H9 (cell line): Measurements from ENCODE around the gene LARGE1. TPM values are rescaled to one million over a fixed set of nuclear protein-coding genes. Genes with fewer than 3 reads are reported as not detected.

Experiments
- DNase-seq: peaks from one replicate; pipeline ENCODE4 v3.0.0-alpha.2; 2017
- H2AFZ ChIP-seq: one replicate; pipeline ENCODE4 v1.6.1; 2013; ENCODE audit warnings: mild to moderate bottlenecking, low read length, control low read depth, moderate library complexity
- H2AK5ac ChIP-seq: 2 replicates; pipeline ENCODE4 v1.6.1; 2013; ENCODE audit warnings: low read length, control low read depth, mixed read lengths; ENCODE audit not compliant: insufficient read length
- H2BK120ac ChIP-seq: one replicate; pipeline ENCODE4 v1.6.1; 2013; ENCODE audit warnings: low read depth, mild to moderate bottlenecking, low read length, control low read depth, inconsistent platforms; ENCODE audit not compliant: poor library complexity, severe bottlenecking
- H2BK12ac ChIP-seq: 2 replicates; pipeline ENCODE4 v1.6.1; 2013; ENCODE audit warnings: low read length, control low read depth, mixed read lengths, low read depth; ENCODE audit not compliant: insufficient read length
- H2BK15ac ChIP-seq: 2 replicates; pipeline ENCODE4 v1.6.1; 2013; ENCODE audit warnings: low read depth, low read length, control low read depth
- H2BK20ac ChIP-seq: one replicate; pipeline ENCODE4 v1.6.1; 2013; ENCODE audit warnings: low read depth, mild to moderate bottlenecking, low read length, control low read depth, inconsistent platforms; ENCODE audit not compliant: poor library complexity, severe bottlenecking
- H2BK5ac ChIP-seq: 2 replicates; pipeline ENCODE4 v1.6.1; 2013; ENCODE audit warnings: low read length, control low read depth, mixed read lengths; ENCODE audit not compliant: insufficient read length
- H3K14ac ChIP-seq: 2 replicates; pipeline ENCODE4 v1.6.1; 2013; ENCODE audit warnings: low read length, control low read depth; ENCODE audit not compliant: insufficient read depth
- H3K18ac ChIP-seq: 2 replicates; pipeline ENCODE4 v1.6.1; 2013; ENCODE audit warnings: low read depth, mild to moderate bottlenecking, mixed read lengths, low read length, control low read depth; ENCODE audit not compliant: insufficient read length
- H3K23ac ChIP-seq: 2 replicates; pipeline ENCODE4 v1.6.1; 2013; ENCODE audit warnings: low read length, control low read depth, mixed read lengths, low read depth; ENCODE audit not compliant: insufficient read length
- H3K23me2 ChIP-seq: 2 replicates; pipeline ENCODE4 v1.6.1; 2013; ENCODE audit warnings: low read depth, mild to moderate bottlenecking, mixed read lengths, low read length, control low read depth; ENCODE audit not compliant: insufficient read length, poor library complexity, severe bottlenecking
- H3K27ac ChIP-seq: 2 replicates; pipeline ENCODE4 v1.5.1; 2013; ENCODE audit warnings: low read length, control low read depth, mixed read lengths, low read depth; ENCODE audit not compliant: insufficient read length
- H3K27me3 ChIP-seq: 2 replicates; pipeline ENCODE4 v1.6.1; 2013; ENCODE audit warnings: low read length, control low read depth, inconsistent platforms; ENCODE audit not compliant: insufficient read depth
- H3K4ac ChIP-seq: 2 replicates; pipeline ENCODE4 v1.6.1; 2013; ENCODE audit warnings: low read depth, mild to moderate bottlenecking, control low read depth, inconsistent platforms, low read length, moderate library complexity
- H3K4me1 ChIP-seq: 2 replicates; pipeline ENCODE4 v1.6.1; 2013; ENCODE audit warnings: low read length, control low read depth, inconsistent platforms; ENCODE audit not compliant: insufficient read depth
- H3K4me2 ChIP-seq: 2 replicates; pipeline ENCODE4 v1.6.1; 2013; ENCODE audit warnings: low read length, control low read depth, mixed read lengths; ENCODE audit not compliant: insufficient read length, insufficient read depth
- H3K56ac ChIP-seq: 2 replicates; pipeline ENCODE4 v1.6.1; 2013; ENCODE audit warnings: low read depth, mild to moderate bottlenecking, mixed read lengths, low read length, control low read depth; ENCODE audit not compliant: insufficient read length
- H3K79me1 ChIP-seq: 2 replicates; pipeline ENCODE4 v1.6.1; 2013; ENCODE audit warnings: low read depth, mild to moderate bottlenecking, moderate library complexity, low read length, control low read depth, inconsistent platforms; ENCODE audit not compliant: insufficient read depth, poor library complexity, severe bottlenecking
- H3K79me2 ChIP-seq: 2 replicates; pipeline ENCODE4 v1.6.1; 2013; ENCODE audit warnings: low read length, control low read depth, inconsistent platforms; ENCODE audit not compliant: insufficient read depth
- H3K9ac ChIP-seq: 2 replicates; pipeline ENCODE4 v1.6.1; 2013; ENCODE audit warnings: low read length, control low read depth, mixed read lengths; ENCODE audit not compliant: insufficient read length; ENCODE audit errors: extremely low read depth
- H3K9me3 ChIP-seq: one replicate; pipeline ENCODE4 v1.6.1; 2013; ENCODE audit warnings: low read depth, low read length, inconsistent platforms; ENCODE audit not compliant: control insufficient read depth
- H3T11ph ChIP-seq: one replicate; pipeline ENCODE4 v1.6.1; 2013; ENCODE audit warnings: mild to moderate bottlenecking, low read length, control low read depth, inconsistent platforms
- H4K20me1 ChIP-seq: one replicate; pipeline ENCODE4 v1.6.1; 2013; ENCODE audit not compliant: control insufficient read depth, insufficient read length, insufficient read depth
- H4K5ac ChIP-seq: 2 replicates; pipeline ENCODE4 v1.6.1; 2013; ENCODE audit warnings: low read depth, mild to moderate bottlenecking, mixed read lengths, low read length, control low read depth; ENCODE audit not compliant: insufficient read length
- H4K8ac ChIP-seq: replicated peaks from 2 replicates; pipeline ENCODE4 v1.6.1; 2013; ENCODE audit warnings: low read length, control low read depth, mixed read lengths, low read depth; ENCODE audit not compliant: insufficient read length
- H4K91ac ChIP-seq: 2 replicates; pipeline ENCODE4 v1.6.1; 2013; ENCODE audit warnings: low read depth, mild to moderate bottlenecking, moderate library complexity, mixed read lengths, low read length, control low read depth; ENCODE audit not compliant: insufficient read length
- H3K27ac Mint-ChIP-seq, 3 experiments: 2 replicates in 2 of 3; 3 replicates in 1 of 3; pipeline ENCODE4 v1.8.0; 2020 to 2021; ENCODE audit warnings: mixed read lengths in 3 of 3, mild to moderate bottlenecking in 1 of 3, moderate library complexity in 1 of 3
- H3K27me3 Mint-ChIP-seq: 2 replicates; pipeline ENCODE4 v1.8.0; 2021; ENCODE audit warnings: low read depth, mild to moderate bottlenecking, moderate library complexity, mixed read lengths
- H3K36me3 Mint-ChIP-seq, 3 experiments: 2 replicates in 2 of 3; 3 replicates in 1 of 3; pipeline ENCODE4 v1.8.0; 2020 to 2021; ENCODE audit warnings: low read depth in 3 of 3, mixed read lengths in 3 of 3; ENCODE audit not compliant: insufficient read depth in 1 of 3
- H3K4me1 Mint-ChIP-seq, 2 experiments: 2 replicates each; pipeline ENCODE4 v1.8.0; 2020; ENCODE audit warnings: mixed read lengths in 2 of 2
- H3K4me3 Mint-ChIP-seq, 2 experiments: 2 replicates in 1 of 2; 3 replicates in 1 of 2; pipeline ENCODE4 v1.8.0; 2020 to 2021; ENCODE audit warnings: mild to moderate bottlenecking in 2 of 2, mixed read lengths in 2 of 2, moderate library complexity in 1 of 2
- H3K9me3 Mint-ChIP-seq, 2 experiments: 2 replicates in 1 of 2; 3 replicates in 1 of 2; pipeline ENCODE4 v1.8.0; 2020; ENCODE audit warnings: mild to moderate bottlenecking in 2 of 2, mixed read lengths in 2 of 2, moderate library complexity in 1 of 2
- CTCF ChIP-seq: fragments of 200-600 bp; sonication (generic); conservative IDR thresholded peaks from 3 replicates; pipeline ENCODE4 v1.8.0; 2021; ENCODE audit warnings: antibody characterized with exemption, mild to moderate bottlenecking
- WGBS: extraction: QIAGEN DNeasy Blood & Tissue Kit; methylation state at CpG from one replicate; pipeline ENCODE4 v1.1.7; 2013; ENCODE audit warnings: missing lambda C conversion rate, low lambda C conversion rate, mixed read lengths; ENCODE audit not compliant: insufficient read length; ENCODE audit errors: extremely low coverage; 5-methylcytosine and 5-hydroxymethylcytosine counted together
- total RNA-seq: library from RNA; stranded (reverse); gene quantifications from 2 replicates; pipeline ENCODE4 v1.2.1, GENCODE V29; 2021

Gene LARGE1
- total RNA-seq, 1 experiment from 2014 or later: 43.5 TPM

GRCh38 chr22:33563220-33563964, 356.9 kb downstream of the LARGE1 start:
- Histone ChIP-seq H4K5ac (no peak overlapping the region), H3K79me1 (no peaks in the 10 kb centered on the region), H3K23ac (no peak overlapping the region), H3K4me2 (no peak overlapping the region), H3K4ac (no peak overlapping the region), H3K9ac (no peak overlapping the region), H2BK12ac (no peak overlapping the region), H4K8ac (no peak overlapping the region), H3K4me1 (no peaks in the 10 kb centered on the region; the same call in 1 of the 2 replicates), H3K56ac (no peak overlapping the region), H3K27me3 (no peaks in the 10 kb centered on the region), H2BK5ac (no peak overlapping the region), H3K18ac (no peak overlapping the region), H2AFZ (no peak overlapping the region), H4K20me1 (no peaks in the 10 kb centered on the region), H2AK5ac (no peak overlapping the region), H3K79me2 (no peaks in the 10 kb centered on the region), H3T11ph (no peak overlapping the region), H3K14ac (no peak overlapping the region), H3K27ac (no peak overlapping the region), H2BK120ac (no peak overlapping the region), H3K9me3 (no peaks in the 10 kb centered on the region), H2BK20ac (no peak overlapping the region), H3K23me2 (no peaks in the 10 kb centered on the region), H2BK15ac (no peak overlapping the region), H4K91ac (no peak overlapping the region)
- TF ChIP-seq CTCF: no peak
- Mint-ChIP-seq H3K27ac (no peak overlapping the region; a peak in 1 of 7 replicates), H3K27me3 (no peaks in the 10 kb centered on the region), H3K36me3 (peaks cover 3 to 19% (median 9%) of the 10 kb centered on the region in 3 experiments), H3K9me3 (no peaks in the 10 kb centered on the region), H3K4me1 (peaks cover 11 to 13% of the 10 kb centered on the region in 2 experiments; a peak in 3 of 4 replicates), H3K4me3 (no peak overlapping the region)
- WGBS: no CpG with 5 or more reads among the region's 14 CpGs
- no peak for DNase-seq
